Mesendoderm (in vitro differentiated cells): Measurements from ENCODE around the gene TBC1D22B. TPM values are rescaled to one million over a fixed set of nuclear protein-coding genes. Genes with fewer than 3 reads are reported as not detected.
A peak's percentile ranks its signal among the peaks of the same experiment; 100 is the strongest.

Experiments used
- DNase-seq: peaks from one replicate; pipeline ENCODE4 v3.0.0; 2013
- H2AK5ac ChIP-seq: 2 replicates; pipeline ENCODE4 v1.6.1; 2013; ENCODE audit warnings: low read length, inconsistent platforms
- H2BK120ac ChIP-seq: 2 replicates; pipeline ENCODE4 v1.6.1; 2013; ENCODE audit warnings: low read depth, mild to moderate bottlenecking, low read length, moderate library complexity, mixed read lengths
- H2BK15ac ChIP-seq: replicated peaks from 2 replicates; pipeline ENCODE4 v1.6.1; 2013; ENCODE audit warnings: low read depth, mild to moderate bottlenecking, moderate library complexity
- H2BK5ac ChIP-seq: 2 replicates; pipeline ENCODE4 v1.6.1; 2013; ENCODE audit warnings: low read length, inconsistent platforms
- H3K18ac ChIP-seq: 2 replicates; pipeline ENCODE4 v1.6.1; 2013; ENCODE audit warnings: mild to moderate bottlenecking, low read length, mixed read lengths
- H3K23ac ChIP-seq: one replicate; pipeline ENCODE4 v1.6.1; 2013; ENCODE audit warnings: low read length
- H3K27ac ChIP-seq: 2 replicates; pipeline ENCODE4 v1.5.1; 2013; ENCODE audit warnings: low read depth, mild to moderate bottlenecking, inconsistent platforms, low read length, moderate library complexity
- H3K27me3 ChIP-seq: 2 replicates; pipeline ENCODE4 v1.6.1; 2013; ENCODE audit warnings: low read length, control low read depth, mild to moderate bottlenecking, inconsistent platforms; ENCODE audit not compliant: insufficient read depth, poor library complexity
- H3K36me3 ChIP-seq: 2 replicates; pipeline ENCODE4 v1.6.1; 2013; ENCODE audit warnings: low read length, inconsistent platforms; ENCODE audit not compliant: control insufficient read depth, insufficient read depth
- H3K4ac ChIP-seq: one replicate; pipeline ENCODE4 v1.6.1; 2013; ENCODE audit warnings: low read depth, mild to moderate bottlenecking, low read length, moderate library complexity
- H3K4me1 ChIP-seq: 2 replicates; pipeline ENCODE4 v1.6.1; 2013; ENCODE audit warnings: low read depth, low read length, inconsistent platforms; ENCODE audit not compliant: control insufficient read depth
- H3K4me2 ChIP-seq: 2 replicates; pipeline ENCODE4 v1.6.1; 2013; ENCODE audit warnings: low read length
- H3K4me3 ChIP-seq: 2 replicates; pipeline ENCODE4 v1.5.1; 2013; ENCODE audit warnings: mild to moderate bottlenecking, low read length
- H3K56ac ChIP-seq: one replicate; pipeline ENCODE4 v1.6.1; 2013; ENCODE audit warnings: low read length
- H3K79me1 ChIP-seq: 2 replicates; pipeline ENCODE4 v1.6.1; 2013; ENCODE audit warnings: low read length, inconsistent platforms
- H3K79me2 ChIP-seq: 2 replicates; pipeline ENCODE4 v1.6.1; 2013; ENCODE audit warnings: mild to moderate bottlenecking, low read length; ENCODE audit not compliant: control insufficient read depth, insufficient read depth
- H3K9ac ChIP-seq: 2 replicates; pipeline ENCODE4 v1.6.1; 2013; ENCODE audit warnings: low read length, inconsistent platforms
- H4K5ac ChIP-seq: one replicate; pipeline ENCODE4 v1.6.1; 2013; ENCODE audit warnings: low read length
- H4K8ac ChIP-seq: one replicate; pipeline ENCODE4 v1.6.1; 2013; ENCODE audit warnings: low read depth, mild to moderate bottlenecking, control low read depth, low read length, moderate library complexity
- WGBS: extraction: QIAGEN DNeasy Blood & Tissue Kit; methylation state at CpG from one replicate; pipeline ENCODE4 v1.1.7; 2013; ENCODE audit warnings: low lambda C conversion rate, missing lambda C conversion rate; ENCODE audit not compliant: insufficient coverage; ENCODE audit errors: extremely low coverage; 5-methylcytosine and 5-hydroxymethylcytosine counted together
- small RNA-seq: library from polyadenylated mRNA; stranded (forward); fragments of <200 nt; extraction: miRNeasy Mini kit (QIAGEN cat#:217004); gene quantifications from one replicate; pipeline ENCODE3, GENCODE V24; 2013; ENCODE audit not compliant: insufficient read depth

TBC1D22B gene

GRCh38 chr6:37376078-37376743, 118.6 kb downstream of the TBC1D22B start:
- no peak overlapping the region for H3K23ac ChIP-seq
- H3K27me3 ChIP-seq: no peaks in the 10 kb centered on the region
- peaks cover under 1% of the 10 kb centered on the region for H3K36me3 ChIP-seq
- H2BK5ac ChIP-seq: no peak overlapping the region
- no peak overlapping the region for H3K4me2 ChIP-seq
- H3K4me3 ChIP-seq: no peak overlapping the region
- H3K4ac ChIP-seq: no peak overlapping the region
- H3K56ac ChIP-seq: no peak overlapping the region
- WGBS: no CpG with 5 or more reads among the region's 4 CpGs
- no peak overlapping the region for H2BK15ac ChIP-seq
- no peak overlapping the region for H3K18ac ChIP-seq
- no peak overlapping the region for H4K8ac ChIP-seq
- no peak for DNase-seq
- no peaks in the 10 kb centered on the region for H3K79me2 ChIP-seq
- no peak overlapping the region for H3K9ac ChIP-seq
- H3K4me1 ChIP-seq: no peaks in the 10 kb centered on the region
- no peak overlapping the region for H4K5ac ChIP-seq
- H2AK5ac ChIP-seq: no peak overlapping the region
- H3K79me1 ChIP-seq: no peaks in the 10 kb centered on the region
- no peak overlapping the region for H2BK120ac ChIP-seq
- H3K27ac ChIP-seq: no peak overlapping the region

GRCh38 chr6:37381579-37381978, 124.0 kb downstream of the TBC1D22B start:
- Histone ChIP-seq H3K79me1 (no peaks in the 10 kb centered on the region), H3K18ac (no peak overlapping the region), H3K79me2 (no peaks in the 10 kb centered on the region), H2AK5ac (no peak overlapping the region), H3K4me1 (no peaks in the 10 kb centered on the region), H4K5ac (no peak overlapping the region), H3K27me3 (no peaks in the 10 kb centered on the region), H2BK5ac (no peak overlapping the region), H3K4ac (no peak overlapping the region), H3K27ac (no peak overlapping the region), H3K4me3 (no peak overlapping the region), H3K4me2 (no peak overlapping the region), H2BK15ac (no peak overlapping the region), H3K9ac (no peak overlapping the region), H2BK120ac (no peak overlapping the region), H3K36me3 (peaks cover 6% of the 10 kb centered on the region), H4K8ac (no peak overlapping the region), H3K56ac (no peak overlapping the region), H3K23ac (no peak overlapping the region)
- peak; percentile 94 for DNase-seq
- no CpG with 5 or more reads among the region's 2 CpGs for WGBS

Small RNAs within 50 kb of the gene (small RNA-seq; reads per million reads assigned to genes)
- gene AL096712.1 (not detected), gene RN7SL273P (not detected)
